T1000 (cell line): ENCODE results near the gene INSM1.

Experiments used
- DNase-seq: peaks from one replicate; lab custom pipeline; 2025; ENCODE audit warnings: mixed read lengths; lab: John Stamatoyannopoulos, UW

The INSM1 gene

GRCh38 chr20:20395087-20395486 is 27.2 kb downstream of the INSM1 start:
- DNase-seq: no peak

GRCh38 chr20:20395903-20396568 is 28.1 kb downstream of the INSM1 start:
- no peak for DNase-seq

- no peak for DNase-seq
Observed at GRCh38 chr20:20396794-20397193, 28.9 kb downstream of the INSM1 start.

GRCh38 chr20:20398123-20398522 is 30.2 kb downstream of the INSM1 start:
- DNase-seq: no peak

- DNase-seq: no peak
Observed at GRCh38 chr20:20399531-20400500, 31.9 kb downstream of the INSM1 start.

GRCh38 chr20:20401991-20402390 is 34.1 kb downstream of the INSM1 start:
- no peak for DNase-seq

- no peak for DNase-seq
Observed at GRCh38 chr20:20404633-20405032, 36.7 kb downstream of the INSM1 start.

GRCh38 chr20:20405623-20406022 is 37.7 kb downstream of the INSM1 start:
- no peak for DNase-seq

- no peak for DNase-seq
Observed at GRCh38 chr20:20406306-20406705, 38.4 kb downstream of the INSM1 start.

GRCh38 chr20:20407891-20408805 is 40.2 kb downstream of the INSM1 start:
- DNase-seq: no peak

- no peak for DNase-seq
Observed at GRCh38 chr20:20409331-20409730, 41.4 kb downstream of the INSM1 start.

- no peak for DNase-seq
Observed at GRCh38 chr20:20410678-20411077, 42.8 kb downstream of the INSM1 start.

- DNase-seq: no peak
Observed at GRCh38 chr20:20411402-20411801, 43.5 kb downstream of the INSM1 start.

GRCh38 chr20:20411836-20412235 is 43.9 kb downstream of the INSM1 start:
- DNase-seq: no peak

- DNase-seq: no peak
Observed at GRCh38 chr20:20412750-20413149, 44.8 kb downstream of the INSM1 start.

- no peak for DNase-seq
Observed at GRCh38 chr20:20413810-20414281, 45.9 kb downstream of the INSM1 start.

GRCh38 chr20:20414640-20415220 is 46.8 kb downstream of the INSM1 start:
- DNase-seq: no peak

GRCh38 chr20:20415321-20415720 is 47.4 kb downstream of the INSM1 start:
- no peak for DNase-seq

- no peak for DNase-seq
Observed at GRCh38 chr20:20417876-20418676, 50.2 kb downstream of the INSM1 start.
